GM18909 (cell line): Measurements from ENCODE around the gene LAMB4.

Experiments
- ATAC-seq: cut with Tn5 transposase; IDR thresholded peaks from one replicate; pipeline ENCODE4 v1.9.1; 2021; ENCODE audit warnings: mild to moderate bottlenecking; ENCODE audit not compliant: unreplicated experiment, poor library complexity

Gene LAMB4

DNA sequence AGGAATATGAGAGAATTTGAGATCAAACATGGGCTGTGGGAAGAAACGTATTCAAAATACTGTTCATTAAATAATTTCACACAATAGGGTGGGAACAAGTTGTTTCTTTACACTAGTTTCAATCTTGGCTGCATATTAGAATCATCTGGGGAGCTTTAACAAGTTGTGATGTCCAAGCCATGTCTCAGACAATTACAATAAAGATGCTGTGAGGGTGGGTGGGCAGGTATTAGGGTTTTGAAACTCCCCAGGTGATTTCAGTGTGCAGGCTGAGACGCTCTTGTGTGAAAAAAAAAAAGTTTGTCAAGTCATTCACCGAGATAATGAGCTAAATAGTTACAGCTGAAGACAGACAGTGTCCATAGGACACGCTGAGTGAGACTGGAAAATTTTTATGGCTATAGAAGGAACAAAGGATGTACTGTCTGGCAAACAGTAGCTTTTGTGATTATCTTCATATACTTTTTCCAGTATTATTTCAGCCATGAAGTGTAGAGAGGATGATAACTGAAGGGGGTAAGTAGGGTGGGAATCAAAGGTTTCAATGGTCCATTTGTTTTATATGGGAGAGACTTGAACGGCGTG, 12.6 kb upstream of the LAMB4 start:
- ATAC-seq = no peak

- no peak for ATAC-seq
Observed at GRCh38 chr7:108142180-108142579, 12.0 kb upstream of the LAMB4 start.

DNA sequence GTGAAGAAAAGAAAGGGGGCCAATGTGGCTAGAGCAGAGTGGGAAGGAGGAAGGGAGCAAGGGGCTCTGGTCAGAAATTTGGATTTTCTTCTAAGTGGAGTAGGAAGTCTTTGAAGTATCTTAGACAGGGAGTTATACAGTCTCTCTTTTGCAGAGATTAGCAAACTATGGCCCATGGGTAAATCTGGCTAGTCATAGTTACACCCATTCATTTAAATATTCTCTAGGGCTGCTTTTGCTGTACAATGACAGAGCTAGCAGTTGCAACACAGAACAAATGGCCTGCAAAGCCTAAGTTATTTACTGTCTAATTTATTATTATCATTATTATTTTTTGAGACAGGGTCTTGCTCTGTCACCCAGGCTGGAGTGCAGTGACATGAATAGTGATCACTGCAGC, 10.5 kb upstream of the LAMB4 start:
- ATAC-seq = no peak

DNA sequence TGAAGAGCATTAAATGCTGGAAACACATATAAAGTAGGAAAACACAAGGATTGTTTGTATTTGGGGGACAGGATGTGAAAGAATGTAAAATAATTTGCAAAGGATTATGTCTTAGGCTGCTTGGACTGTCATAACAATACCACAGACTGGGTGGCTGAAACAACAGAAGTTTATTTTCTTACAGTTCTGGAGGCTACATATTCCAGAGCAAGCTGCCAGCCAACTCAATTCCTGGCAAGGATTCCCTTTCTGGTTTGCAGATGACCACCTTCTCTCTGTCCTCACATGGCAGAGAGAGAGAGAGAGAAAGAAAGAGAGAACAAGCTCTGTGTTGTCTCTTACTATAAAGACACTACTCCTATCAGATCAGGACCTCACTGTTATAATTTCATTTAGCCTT, 8.8 kb upstream of the LAMB4 start:
- ATAC-seq = no peak

- no peak for ATAC-seq
Observed at GRCh38 chr7:108137993-108138392, 7.8 kb upstream of the LAMB4 start.

GRCh38 chr7:108137040-108137439, 6.9 kb upstream of the LAMB4 start:
- no peak for ATAC-seq

- peak; percentile 30 for ATAC-seq
Observed at GRCh38 chr7:108136191-108136688, 6.1 kb upstream of the LAMB4 start.

- peak; percentile 99 for ATAC-seq
Observed at GRCh38 chr7:108135446-108136190, 5.5 kb upstream of the LAMB4 start.

GRCh38 chr7:108134486-108134885, 4.3 kb upstream of the LAMB4 start:
- ATAC-seq = no peak

DNA sequence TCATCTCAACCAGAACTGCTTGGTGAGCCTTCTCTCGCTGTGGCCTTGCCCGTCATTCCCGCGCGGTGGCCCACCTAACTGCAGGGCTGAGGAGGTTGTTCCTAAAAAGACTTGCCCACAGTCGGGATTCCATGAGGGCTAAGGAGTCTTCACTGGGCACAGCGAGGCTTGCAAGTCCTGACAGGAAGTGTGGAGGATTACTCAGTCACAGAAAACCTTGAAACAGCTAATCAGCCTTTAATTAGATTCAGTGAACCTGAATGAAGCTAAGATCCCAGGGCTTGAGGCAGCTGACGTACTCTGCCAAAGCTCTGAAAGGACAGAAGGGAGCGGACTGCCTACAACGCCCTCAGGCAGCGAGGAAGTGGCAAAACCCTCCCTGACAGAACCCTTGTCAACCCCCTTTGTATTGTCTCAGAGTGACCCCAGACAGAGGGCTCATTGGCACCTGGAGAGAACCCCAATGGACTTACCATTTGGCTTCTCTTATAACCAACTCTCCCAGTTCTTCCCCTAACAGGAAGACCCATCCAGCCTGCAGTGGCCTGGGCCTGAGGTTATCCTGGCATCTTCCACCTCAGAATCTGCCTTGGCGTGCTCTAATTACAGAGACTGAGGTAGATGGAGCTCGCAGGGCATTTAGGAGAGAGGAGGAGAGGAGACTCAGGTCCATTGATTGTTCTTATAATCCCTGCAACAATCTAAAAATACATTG, 2.5 kb upstream of the LAMB4 start:
- no peak for ATAC-seq

DNA sequence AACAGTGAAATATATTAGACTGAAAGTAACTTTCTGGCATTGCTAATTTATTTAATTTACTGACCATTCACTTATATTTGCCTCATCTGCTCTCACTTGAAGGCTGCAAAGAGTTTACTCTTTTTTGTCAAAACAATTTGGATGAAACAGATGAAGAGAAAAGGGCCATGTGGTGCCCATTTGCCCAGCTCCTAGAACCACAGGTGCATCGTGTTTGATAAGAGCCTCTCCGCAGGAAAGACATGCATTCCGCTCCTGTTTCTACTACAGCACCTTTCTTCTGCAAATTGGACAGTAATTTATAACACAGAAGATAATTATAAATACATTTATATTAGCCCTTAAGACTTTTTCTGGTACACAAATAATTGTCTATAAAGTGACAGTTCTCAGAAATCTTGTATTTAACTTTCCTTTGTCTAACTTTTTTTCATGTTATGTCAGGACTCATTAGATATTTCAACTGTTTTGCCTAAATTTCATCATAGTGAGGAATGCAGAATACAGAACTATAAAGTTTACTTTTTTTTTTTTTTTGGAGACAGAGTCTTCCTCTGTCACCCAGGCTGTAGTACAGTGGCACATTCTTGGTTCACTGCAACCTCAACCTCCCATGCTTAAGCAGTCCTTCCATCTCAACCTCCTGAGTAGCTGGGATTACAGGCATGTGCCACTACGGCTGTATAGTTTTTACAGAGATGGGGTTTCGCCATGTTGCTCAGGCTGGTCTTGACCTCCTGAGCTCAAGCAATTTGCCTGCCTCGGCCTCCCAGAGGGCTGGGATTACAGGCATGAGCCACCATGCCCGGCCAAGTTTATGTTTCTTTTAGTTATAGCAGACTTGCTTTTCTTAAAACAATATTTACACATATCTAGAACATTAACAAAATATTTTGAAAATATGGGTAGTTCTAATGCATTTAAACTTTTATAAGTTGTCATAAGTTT, 869 bp downstream of the LAMB4 start:
- ATAC-seq = no peak

- ATAC-seq = no peak
Observed at GRCh38 chr7:108128514-108128913, 1.6 kb downstream of the LAMB4 start.

GRCh38 chr7:108127461-108127860, 2.7 kb downstream of the LAMB4 start:
- ATAC-seq = no peak

GRCh38 chr7:108124820-108125219, 5.3 kb downstream of the LAMB4 start:
- ATAC-seq = no peak

DNA sequence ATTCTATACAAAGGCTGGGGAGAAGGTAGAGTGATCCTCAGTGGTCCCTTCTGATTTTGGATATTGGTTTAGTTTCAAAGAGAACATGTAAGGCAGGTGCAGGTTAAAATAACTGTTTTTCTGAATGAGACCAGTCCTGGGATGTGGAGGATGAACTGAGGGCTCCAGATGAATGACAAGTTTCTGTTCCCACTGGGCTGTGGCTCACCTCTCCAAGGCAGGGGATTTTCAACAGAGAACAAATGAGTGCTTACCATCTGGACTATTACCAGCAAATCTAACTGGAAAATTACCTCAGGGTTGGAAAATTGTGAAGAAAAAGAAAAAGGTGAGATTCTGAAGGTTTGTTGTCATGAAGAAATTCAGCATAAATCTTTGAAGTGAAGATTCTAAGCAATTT, 8.0 kb downstream of the LAMB4 start:
- no peak for ATAC-seq

- no peak for ATAC-seq
Observed at GRCh38 chr7:108120933-108121332, 9.2 kb downstream of the LAMB4 start.

GRCh38 chr7:108120196-108120595, 10.0 kb downstream of the LAMB4 start:
- ATAC-seq = no peak

DNA sequence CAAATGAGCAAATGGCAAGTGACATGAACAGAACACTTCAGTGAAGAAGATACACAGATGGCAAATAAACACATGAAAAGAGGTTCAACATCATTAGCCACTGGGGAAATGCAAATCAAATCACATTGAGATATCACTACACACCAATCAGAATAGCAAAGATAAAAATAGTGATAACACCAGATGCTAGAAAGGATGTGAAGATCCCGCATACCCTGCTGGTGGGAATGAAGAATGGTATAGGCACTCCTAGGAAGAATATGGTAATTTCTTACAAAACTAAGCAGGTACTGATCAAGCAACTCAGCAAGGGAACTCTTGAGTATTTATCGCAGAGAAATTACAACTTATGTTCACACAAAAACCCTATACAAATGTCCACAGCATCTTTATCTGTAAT, 11.2 kb downstream of the LAMB4 start:
- ATAC-seq = no peak

GRCh38 chr7:108114117-108114841, 15.9 kb downstream of the LAMB4 start:
- ATAC-seq = peak; percentile 84

GRCh38 chr7:108112683-108113082, 17.5 kb downstream of the LAMB4 start:
- no peak for ATAC-seq
